ENCODE data around the gene RGS6.

The RGS6 gene

GRCh38 chr14:72544615-72545387, 612.6 kb downstream of the RGS6 start:
- H3K27ac ChIP-seq (ENCODE audit: low read depth, low read length), result no peak overlapping the region
- no peaks in the 10 kb centered on the region for H3F3A ChIP-seq (ENCODE audit: control insufficient read depth, insufficient read depth)
- H4K20me1 ChIP-seq (ENCODE audit: control insufficient read depth, insufficient read depth, low read depth, low read length), result no peaks in the 10 kb centered on the region
- H3K79me2 ChIP-seq (ENCODE audit: control insufficient read depth, low read length), result no peaks in the 10 kb centered on the region
- H3K9me2 ChIP-seq (replicated peaks; ENCODE audit: control insufficient read depth, low read length), result no peaks in the 10 kb centered on the region
- no peak overlapping the region for H3K4me3 ChIP-seq (ENCODE audit: low read length)
- TF ChIP-seq EZH2phosphoT487 (IDR thresholded peaks at IDR 0.05; ENCODE audit: borderline replicate concordance, low read length), result no peak
- TF ChIP-seq CTCF (IDR thresholded peaks at IDR 0.05; ENCODE audit: low read depth, low read length, poor library complexity, severe bottlenecking), result no peak
- H3K9me3 ChIP-seq (ENCODE audit: control insufficient read depth, insufficient read depth, low read length), result no peaks in the 10 kb centered on the region
- no peaks in the 10 kb centered on the region for H3K4me1 ChIP-seq (ENCODE audit: control insufficient read depth, low read length)
- H3K27me3 ChIP-seq (ENCODE audit: control insufficient read depth, low read length), result peaks cover 4% of the 10 kb centered on the region
- no peaks in the 10 kb centered on the region for H3K36me3 ChIP-seq (ENCODE audit: control insufficient read depth, low read length)
- H3K4me2 ChIP-seq (ENCODE audit: low read length), result no peak overlapping the region

DNA sequence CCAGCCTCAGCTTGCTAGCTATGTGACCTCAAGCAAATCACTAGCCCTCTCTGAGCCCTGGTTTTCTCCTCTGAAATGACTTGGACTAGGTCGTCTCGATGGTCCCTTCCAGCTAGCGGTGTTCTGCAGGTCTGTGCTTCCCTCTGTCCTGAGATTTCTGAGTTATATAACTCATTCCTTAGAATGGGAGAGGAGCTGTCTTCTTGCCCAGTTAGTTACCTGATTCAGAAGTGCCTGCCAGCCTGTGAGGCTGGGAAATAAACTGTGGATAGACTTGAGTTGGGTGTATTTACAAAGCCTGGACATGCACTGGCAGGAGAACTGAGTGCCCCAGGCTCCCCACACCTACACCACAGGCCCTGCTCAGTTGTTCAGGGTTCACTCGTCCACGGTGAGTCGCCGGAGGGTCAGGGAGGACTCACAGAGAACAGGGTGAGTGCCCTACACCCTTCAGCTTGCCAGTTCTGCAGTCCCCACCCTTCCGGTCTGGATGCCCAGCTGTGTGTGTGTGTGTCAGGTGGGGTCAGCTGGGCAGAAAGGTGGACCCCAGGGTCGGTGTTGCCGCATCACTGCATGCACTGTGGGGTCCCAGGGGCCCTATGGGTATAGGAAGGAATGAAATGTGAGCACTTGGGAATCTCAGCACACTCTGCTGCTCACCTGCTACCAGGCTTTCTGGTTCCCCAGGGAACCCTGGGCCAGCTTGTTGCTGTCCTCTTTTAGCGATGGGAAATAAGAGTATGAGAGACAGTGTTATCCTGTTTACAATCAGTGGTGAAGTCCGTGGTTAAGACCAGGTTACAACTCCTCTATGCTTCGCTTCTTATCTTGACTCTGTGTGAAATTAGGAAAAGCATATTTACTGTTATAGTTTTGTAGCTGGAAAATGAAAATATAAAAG, 613.4 kb downstream of the RGS6 start:
- no peak for TF ChIP-seq EZH2phosphoT487 (IDR thresholded peaks at IDR 0.05; ENCODE audit: borderline replicate concordance, low read length)
- TF ChIP-seq CTCF (IDR thresholded peaks at IDR 0.05; ENCODE audit: low read depth, low read length, poor library complexity, severe bottlenecking), result no peak
- Histone ChIP-seq H3K36me3 (ENCODE audit: control insufficient read depth, low read length) (no peaks in the 10 kb centered on the region), H3K4me3 (ENCODE audit: low read length) (no peak overlapping the region), H3K27ac (ENCODE audit: low read depth, low read length) (no peak overlapping the region), H4K20me1 (ENCODE audit: control insufficient read depth, insufficient read depth, low read depth, low read length) (no peaks in the 10 kb centered on the region), H3K27me3 (ENCODE audit: control insufficient read depth, low read length) (peaks cover 4% of the 10 kb centered on the region), H3K4me1 (ENCODE audit: control insufficient read depth, low read length) (no peaks in the 10 kb centered on the region), H3K9me3 (ENCODE audit: control insufficient read depth, insufficient read depth, low read length) (no peaks in the 10 kb centered on the region), H3K9me2 (replicated peaks; ENCODE audit: control insufficient read depth, low read length) (no peaks in the 10 kb centered on the region), H3F3A (ENCODE audit: control insufficient read depth, insufficient read depth) (no peaks in the 10 kb centered on the region), H3K79me2 (ENCODE audit: control insufficient read depth, low read length) (no peaks in the 10 kb centered on the region), H3K4me2 (ENCODE audit: low read length) (no peak overlapping the region)

- Histone ChIP-seq H3K27ac (ENCODE audit: low read depth, low read length) (no peak overlapping the region), H3K36me3 (ENCODE audit: control insufficient read depth, low read length) (no peaks in the 10 kb centered on the region), H3K4me2 (ENCODE audit: low read length) (no peak overlapping the region), H3K4me3 (ENCODE audit: low read length) (no peak overlapping the region), H3K27me3 (ENCODE audit: control insufficient read depth, low read length) (peaks cover 4% of the 10 kb centered on the region), H3K9me3 (ENCODE audit: control insufficient read depth, insufficient read depth, low read length) (no peaks in the 10 kb centered on the region), H3F3A (ENCODE audit: control insufficient read depth, insufficient read depth) (no peaks in the 10 kb centered on the region), H3K4me1 (ENCODE audit: control insufficient read depth, low read length) (no peaks in the 10 kb centered on the region), H3K9me2 (replicated peaks; ENCODE audit: control insufficient read depth, low read length) (no peaks in the 10 kb centered on the region), H4K20me1 (ENCODE audit: control insufficient read depth, insufficient read depth, low read depth, low read length) (no peaks in the 10 kb centered on the region), H3K79me2 (ENCODE audit: control insufficient read depth, low read length) (no peaks in the 10 kb centered on the region)
- no peak for TF ChIP-seq CTCF (IDR thresholded peaks at IDR 0.05; ENCODE audit: low read depth, low read length, poor library complexity, severe bottlenecking)
- no peak for TF ChIP-seq EZH2phosphoT487 (IDR thresholded peaks at IDR 0.05; ENCODE audit: borderline replicate concordance, low read length)
Observed at GRCh38 chr14:72546344-72547016, 614.3 kb downstream of the RGS6 start.

Measured in DOHH2 (cell line).